ENCODE measurements around the gene MYRF. TPM values are rescaled to one million over a fixed set of nuclear protein-coding genes. Genes with fewer than 3 reads are reported as not detected.

Gene MYRF
- total and polyA plus RNA-seq, 2 of the 13 experiments (the other 11 are each of a cell fraction or from before 2014, with no cell fraction given) = 10.2 to 25.9 TPM

DNA sequence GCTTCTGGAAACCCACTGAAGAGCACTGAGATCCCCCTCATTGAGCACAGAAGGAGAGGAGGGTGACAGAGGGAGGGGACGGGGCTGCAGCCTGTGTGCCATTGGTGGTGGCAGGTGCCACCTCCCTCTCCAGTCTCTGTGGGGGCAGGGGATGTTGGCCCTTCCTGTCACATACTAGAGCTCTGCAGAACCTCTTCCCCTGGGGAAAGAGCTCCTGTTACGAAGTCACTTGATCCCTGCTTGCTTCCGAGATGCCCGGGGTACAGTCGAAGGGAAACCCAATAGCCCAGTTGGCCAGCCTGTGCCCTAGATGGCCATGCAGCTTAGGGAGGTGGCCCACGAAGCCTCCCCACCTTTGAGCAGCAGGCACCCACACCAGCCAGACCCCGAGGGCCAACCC lies 42.9 kb upstream of the MYRF start:
- no peak for DNase-seq (ENCODE audit: low spot score)
- no peak overlapping the region for H3K4me2 ChIP-seq (ENCODE audit: low read depth, low read length)
- 80% methylated on average over 3 of the region's 7 CpGs for WGBS (ENCODE audit: low lambda C conversion rate)
- no peak for FAIRE-seq
- no peak for ATAC-seq
- ChIA-PET POLR2A (interaction anchor here (1.1 kb wide), 1 partner anchor 15 kb away, joined by 3 read pairs; no protein-coding TSS in a partner anchor), CTCF (ENCODE audit: low intra/inter-chr PET ratio, low total read pairs) (no interaction called here)
- no peaks in the 10 kb centered on the region for H3K79me2 ChIP-seq (ENCODE audit: insufficient read depth, low read length)
- H4K20me1 ChIP-seq (ENCODE audit: insufficient read depth, low read length) = peaks cover 4% of the 10 kb centered on the region; the same call in 1 of the 2 replicates
- intact Hi-C loops (cut with micrococcal nuclease; ENCODE audit: unreplicated experiment) = no loop called here
- H3K27ac ChIP-seq (ENCODE audit: extremely low read length, insufficient read depth, low read length) = no peak overlapping the region
- H2AFZ ChIP-seq (ENCODE audit: low read length) = no peak overlapping the region
- TF ChIP-seq MEF2D (CRISPR knock-in tag; IDR thresholded peaks at IDR 0.05) (no peak), FOSL2 (CRISPR knock-in tag; IDR thresholded peaks at IDR 0.05) (no peak), ASH2L (IDR thresholded peaks at IDR 0.05; ENCODE audit: insufficient read length, low read depth, low read length) (no peak), TSC22D2 (CRISPR knock-in tag; IDR thresholded peaks at IDR 0.05; ENCODE audit: borderline replicate concordance) (no peak), CCAR2 (optimal IDR thresholded peaks at IDR 0.05; ENCODE audit: low read depth, low read length) (no peak), CEBPB (IDR thresholded peaks at IDR 0.05; ENCODE audit: borderline replicate concordance, low read depth, low read length) (no peak), KDM1A (CRISPR knock-in tag; IDR thresholded peaks at IDR 0.05) (no peak), RELA (CRISPR knock-in tag; IDR thresholded peaks at IDR 0.05) (no peak), ARNT (IDR thresholded peaks at IDR 0.05) (no peak), ZNF782 (CRISPR knock-in tag; IDR thresholded peaks at IDR 0.05; ENCODE audit: borderline replicate concordance) (no peak)
- TF ChIP-seq, protein P1, sequence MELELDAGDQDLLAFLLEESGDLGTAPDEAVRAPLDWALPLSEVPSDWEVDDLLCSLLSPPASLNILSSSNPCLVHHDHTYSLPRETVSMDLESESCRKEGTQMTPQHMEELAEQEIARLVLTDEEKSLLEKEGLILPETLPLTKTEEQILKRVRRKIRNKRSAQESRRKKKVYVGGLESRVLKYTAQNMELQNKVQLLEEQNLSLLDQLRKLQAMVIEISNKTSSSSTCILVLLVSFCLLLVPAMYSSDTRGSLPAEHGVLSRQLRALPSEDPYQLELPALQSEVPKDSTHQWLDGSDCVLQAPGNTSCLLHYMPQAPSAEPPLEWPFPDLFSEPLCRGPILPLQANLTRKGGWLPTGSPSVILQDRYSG (CRISPR knock-in tag; IDR thresholded peaks at IDR 0.05) = no peak
- TF ChIP-seq, protein P2, sequence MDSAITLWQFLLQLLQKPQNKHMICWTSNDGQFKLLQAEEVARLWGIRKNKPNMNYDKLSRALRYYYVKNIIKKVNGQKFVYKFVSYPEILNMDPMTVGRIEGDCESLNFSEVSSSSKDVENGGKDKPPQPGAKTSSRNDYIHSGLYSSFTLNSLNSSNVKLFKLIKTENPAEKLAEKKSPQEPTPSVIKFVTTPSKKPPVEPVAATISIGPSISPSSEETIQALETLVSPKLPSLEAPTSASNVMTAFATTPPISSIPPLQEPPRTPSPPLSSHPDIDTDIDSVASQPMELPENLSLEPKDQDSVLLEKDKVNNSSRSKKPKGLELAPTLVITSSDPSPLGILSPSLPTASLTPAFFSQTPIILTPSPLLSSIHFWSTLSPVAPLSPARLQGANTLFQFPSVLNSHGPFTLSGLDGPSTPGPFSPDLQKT (CRISPR knock-in tag; IDR thresholded peaks at IDR 0.05; ENCODE audit: borderline replicate concordance) = no peak
- TF ChIP-seq, protein P3, sequence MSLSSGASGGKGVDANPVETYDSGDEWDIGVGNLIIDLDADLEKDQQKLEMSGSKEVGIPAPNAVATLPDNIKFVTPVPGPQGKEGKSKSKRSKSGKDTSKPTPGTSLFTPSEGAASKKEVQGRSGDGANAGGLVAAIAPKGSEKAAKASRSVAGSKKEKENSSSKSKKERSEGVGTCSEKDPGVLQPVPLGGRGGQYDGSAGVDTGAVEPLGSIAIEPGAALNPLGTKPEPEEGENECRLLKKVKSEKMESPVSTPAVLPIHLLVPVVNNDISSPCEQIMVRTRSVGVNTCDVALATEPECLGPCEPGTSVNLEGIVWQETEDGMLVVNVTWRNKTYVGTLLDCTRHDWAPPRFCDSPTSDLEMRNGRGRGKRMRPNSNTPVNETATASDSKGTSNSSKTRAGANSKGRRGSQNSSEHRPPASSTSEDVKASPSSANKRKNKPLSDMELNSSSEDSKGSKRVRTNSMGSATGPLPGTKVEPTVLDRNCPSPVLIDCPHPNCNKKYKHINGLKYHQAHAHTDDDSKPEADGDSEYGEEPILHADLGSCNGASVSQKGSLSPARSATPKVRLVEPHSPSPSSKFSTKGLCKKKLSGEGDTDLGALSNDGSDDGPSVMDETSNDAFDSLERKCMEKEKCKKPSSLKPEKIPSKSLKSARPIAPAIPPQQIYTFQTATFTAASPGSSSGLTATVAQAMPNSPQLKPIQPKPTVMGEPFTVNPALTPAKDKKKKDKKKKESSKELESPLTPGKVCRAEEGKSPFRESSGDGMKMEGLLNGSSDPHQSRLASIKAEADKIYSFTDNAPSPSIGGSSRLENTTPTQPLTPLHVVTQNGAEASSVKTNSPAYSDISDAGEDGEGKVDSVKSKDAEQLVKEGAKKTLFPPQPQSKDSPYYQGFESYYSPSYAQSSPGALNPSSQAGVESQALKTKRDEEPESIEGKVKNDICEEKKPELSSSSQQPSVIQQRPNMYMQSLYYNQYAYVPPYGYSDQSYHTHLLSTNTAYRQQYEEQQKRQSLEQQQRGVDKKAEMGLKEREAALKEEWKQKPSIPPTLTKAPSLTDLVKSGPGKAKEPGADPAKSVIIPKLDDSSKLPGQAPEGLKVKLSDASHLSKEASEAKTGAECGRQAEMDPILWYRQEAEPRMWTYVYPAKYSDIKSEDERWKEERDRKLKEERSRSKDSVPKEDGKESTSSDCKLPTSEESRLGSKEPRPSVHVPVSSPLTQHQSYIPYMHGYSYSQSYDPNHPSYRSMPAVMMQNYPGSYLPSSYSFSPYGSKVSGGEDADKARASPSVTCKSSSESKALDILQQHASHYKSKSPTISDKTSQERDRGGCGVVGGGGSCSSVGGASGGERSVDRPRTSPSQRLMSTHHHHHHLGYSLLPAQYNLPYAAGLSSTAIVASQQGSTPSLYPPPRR (CRISPR knock-in tag; IDR thresholded peaks at IDR 0.05; ENCODE audit: borderline replicate concordance) = no peak
- TF ChIP-seq, protein P4, sequence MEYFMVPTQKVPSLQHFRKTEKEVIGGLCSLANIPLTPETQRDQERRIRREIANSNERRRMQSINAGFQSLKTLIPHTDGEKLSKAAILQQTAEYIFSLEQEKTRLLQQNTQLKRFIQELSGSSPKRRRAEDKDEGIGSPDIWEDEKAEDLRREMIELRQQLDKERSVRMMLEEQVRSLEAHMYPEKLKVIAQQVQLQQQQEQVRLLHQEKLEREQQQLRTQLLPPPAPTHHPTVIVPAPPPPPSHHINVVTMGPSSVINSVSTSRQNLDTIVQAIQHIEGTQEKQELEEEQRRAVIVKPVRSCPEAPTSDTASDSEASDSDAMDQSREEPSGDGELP (IDR thresholded peaks at IDR 0.05; ENCODE audit: borderline replicate concordance, low read depth) = no peak
- TF ChIP-seq, protein P5, sequence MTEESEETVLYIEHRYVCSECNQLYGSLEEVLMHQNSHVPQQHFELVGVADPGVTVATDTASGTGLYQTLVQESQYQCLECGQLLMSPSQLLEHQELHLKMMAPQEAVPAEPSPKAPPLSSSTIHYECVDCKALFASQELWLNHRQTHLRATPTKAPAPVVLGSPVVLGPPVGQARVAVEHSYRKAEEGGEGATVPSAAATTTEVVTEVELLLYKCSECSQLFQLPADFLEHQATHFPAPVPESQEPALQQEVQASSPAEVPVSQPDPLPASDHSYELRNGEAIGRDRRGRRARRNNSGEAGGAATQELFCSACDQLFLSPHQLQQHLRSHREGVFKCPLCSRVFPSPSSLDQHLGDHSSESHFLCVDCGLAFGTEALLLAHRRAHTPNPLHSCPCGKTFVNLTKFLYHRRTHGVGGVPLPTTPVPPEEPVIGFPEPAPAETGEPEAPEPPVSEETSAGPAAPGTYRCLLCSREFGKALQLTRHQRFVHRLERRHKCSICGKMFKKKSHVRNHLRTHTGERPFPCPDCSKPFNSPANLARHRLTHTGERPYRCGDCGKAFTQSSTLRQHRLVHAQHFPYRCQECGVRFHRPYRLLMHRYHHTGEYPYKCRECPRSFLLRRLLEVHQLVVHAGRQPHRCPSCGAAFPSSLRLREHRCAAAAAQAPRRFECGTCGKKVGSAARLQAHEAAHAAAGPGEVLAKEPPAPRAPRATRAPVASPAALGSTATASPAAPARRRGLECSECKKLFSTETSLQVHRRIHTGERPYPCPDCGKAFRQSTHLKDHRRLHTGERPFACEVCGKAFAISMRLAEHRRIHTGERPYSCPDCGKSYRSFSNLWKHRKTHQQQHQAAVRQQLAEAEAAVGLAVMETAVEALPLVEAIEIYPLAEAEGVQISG (CRISPR knock-in tag; IDR thresholded peaks at IDR 0.05) = no peak
- no peaks in the 10 kb centered on the region for H3K9me3 ChIP-seq (ENCODE audit: low read length)
- BruUV-seq (replicated peaks) = no TSS peak
- H3K36me3 ChIP-seq (replicated peaks in 1 of 2; ENCODE audit: control insufficient read depth in 1 of 2, insufficient read depth in 2 of 2, low read length in 2 of 2) = peaks cover 0 to 9% of the 10 kb centered on the region in 2 experiments; a peak in 4 of 5 replicates
- H3K4me1 ChIP-seq (ENCODE audit: insufficient read depth, low read length) = no peaks in the 10 kb centered on the region
- H3K4me3 ChIP-seq (replicated peaks in 1 of 3; ENCODE audit: insufficient read depth in 1 of 3, low read depth in 2 of 3, low read length in 3 of 3) = no peak overlapping the region
- in situ Hi-C loops (cut with HindIII; ENCODE audit: extremely low pct_ligation_motif_present, low pct_unique_long_range_greater_than_20kb) = no loop called here
- H3K27me3 ChIP-seq (ENCODE audit: control insufficient read depth in 1 of 2, insufficient read depth in 2 of 2, low read length in 2 of 2) = no peaks in the 10 kb centered on the region
- H3K9ac ChIP-seq (ENCODE audit: insufficient read depth, low read depth, low read length) = no peak overlapping the region

All from HepG2 (cell line).